GM12891 (cell line): ENCODE measurements around the gene NKX2-2.

ENCODE experiments used
- POLR2A ChIP-seq: IDR thresholded peaks from 2 replicates; pipeline ENCODE4 v1.6.1; 2011; ENCODE audit warnings: low read depth, low read length, control low read depth
- POLR2AphosphoS5 ChIP-seq: IDR thresholded peaks from 2 replicates; pipeline ENCODE4 v1.6.1; 2011; ENCODE audit warnings: low read depth, low read length, control low read depth

- no peak for TF ChIP-seq POLR2A
- TF ChIP-seq POLR2AphosphoS5: no peak
Measured at GRCh38 chr20:21501184-21501583, 12.7 kb downstream of the NKX2-2 start.
